ENCODE data around the gene RAB3IL1. TPM values are rescaled to one million over a fixed set of nuclear protein-coding genes. Genes with fewer than 3 reads are reported as not detected.

Gene RAB3IL1
- total RNA-seq, 6 donors from 2014 or later, result 4.4 to 20.7 (median 10.0) TPM

DNA sequence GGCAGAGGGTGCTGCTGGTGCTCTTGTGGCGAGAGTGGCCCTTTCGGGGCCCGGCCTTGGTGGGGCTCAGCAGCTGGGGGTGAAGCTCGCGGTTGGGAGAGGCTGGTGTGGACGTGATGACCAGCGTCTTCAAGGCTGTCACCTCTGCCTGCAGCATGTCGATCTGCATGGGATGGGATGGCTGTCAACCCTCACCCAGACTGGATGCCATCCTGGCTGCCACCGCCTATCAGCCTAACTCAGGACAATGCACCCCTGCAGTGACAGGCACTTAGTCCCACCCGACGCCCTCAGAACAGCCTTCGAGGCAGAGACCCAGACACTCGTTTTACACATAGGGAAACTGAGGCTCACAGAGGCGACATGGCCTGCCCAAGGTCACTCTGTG is 10.8 kb downstream of the RAB3IL1 start:
- Histone ChIP-seq H3K4me3 (no peak overlapping the region), H3K36me3 (peaks cover 0 to 20% (median 3%) of the 10 kb centered on the region in 4 donors), H3K9me3 (no peaks in the 10 kb centered on the region), H3K4me1 (peaks cover 0 to 3% (median 1%) of the 10 kb centered on the region in 4 donors), H3K27ac (no peak overlapping the region), H3K27me3 (no peaks in the 10 kb centered on the region)
- no peak for TF ChIP-seq POLR2AphosphoS5 (IDR thresholded peaks at IDR 0.05)
- no peak for TF ChIP-seq POLR2A (IDR thresholded peaks at IDR 0.05)
- TF ChIP-seq, protein P1, sequence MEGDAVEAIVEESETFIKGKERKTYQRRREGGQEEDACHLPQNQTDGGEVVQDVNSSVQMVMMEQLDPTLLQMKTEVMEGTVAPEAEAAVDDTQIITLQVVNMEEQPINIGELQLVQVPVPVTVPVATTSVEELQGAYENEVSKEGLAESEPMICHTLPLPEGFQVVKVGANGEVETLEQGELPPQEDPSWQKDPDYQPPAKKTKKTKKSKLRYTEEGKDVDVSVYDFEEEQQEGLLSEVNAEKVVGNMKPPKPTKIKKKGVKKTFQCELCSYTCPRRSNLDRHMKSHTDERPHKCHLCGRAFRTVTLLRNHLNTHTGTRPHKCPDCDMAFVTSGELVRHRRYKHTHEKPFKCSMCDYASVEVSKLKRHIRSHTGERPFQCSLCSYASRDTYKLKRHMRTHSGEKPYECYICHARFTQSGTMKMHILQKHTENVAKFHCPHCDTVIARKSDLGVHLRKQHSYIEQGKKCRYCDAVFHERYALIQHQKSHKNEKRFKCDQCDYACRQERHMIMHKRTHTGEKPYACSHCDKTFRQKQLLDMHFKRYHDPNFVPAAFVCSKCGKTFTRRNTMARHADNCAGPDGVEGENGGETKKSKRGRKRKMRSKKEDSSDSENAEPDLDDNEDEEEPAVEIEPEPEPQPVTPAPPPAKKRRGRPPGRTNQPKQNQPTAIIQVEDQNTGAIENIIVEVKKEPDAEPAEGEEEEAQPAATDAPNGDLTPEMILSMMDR (IDR thresholded peaks at IDR 0.05), result no peak
- TF ChIP-seq EP300 (IDR thresholded peaks at IDR 0.05), result no peak
- ATAC-seq (ENCODE audit: low FRiP score in 2 of 2) (no peak), DNase-seq (no peak)
- 82 to 89% methylated on average over 6 to 13 of the region's 14 CpGs for WGBS, 2 donors

DNA sequence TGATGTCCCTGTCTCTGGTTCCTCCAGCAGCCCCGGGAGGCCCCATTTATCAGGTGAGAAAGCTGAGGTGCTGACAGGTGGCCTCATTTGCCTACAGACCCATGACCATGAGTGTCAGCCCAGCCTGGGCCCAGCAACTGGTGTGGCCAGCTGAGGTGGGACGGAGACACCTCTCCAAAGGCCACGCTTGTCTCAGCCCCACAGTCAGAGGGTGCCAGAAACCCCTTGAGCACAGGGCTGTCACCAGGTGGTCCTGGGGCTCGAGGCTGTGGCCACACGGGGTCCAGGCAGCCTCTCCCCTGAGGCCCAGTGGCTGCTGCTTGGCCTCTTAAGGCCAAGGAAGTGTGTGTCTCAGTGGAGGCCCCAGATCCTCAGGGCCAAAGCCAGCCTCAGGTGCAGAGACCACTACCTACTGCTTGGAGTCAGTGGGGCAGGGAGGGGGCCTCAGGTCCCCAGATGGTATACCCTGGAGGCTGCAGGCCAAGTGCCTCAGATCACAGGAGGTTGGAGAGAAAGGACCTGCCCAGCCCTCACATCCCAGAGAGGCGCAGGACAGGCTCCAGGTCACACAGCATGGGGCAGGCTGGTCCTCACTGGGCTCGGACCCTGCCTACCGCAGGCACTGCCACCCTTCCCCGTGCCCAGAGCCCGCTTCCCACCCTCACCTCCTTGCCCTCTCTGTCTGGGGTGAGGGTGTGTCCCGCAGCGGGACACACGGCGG is 11.4 kb downstream of the RAB3IL1 start:
- Histone ChIP-seq H3K27me3 (no peaks in the 10 kb centered on the region), H3K4me1 (peaks cover 0 to 3% (median 0%) of the 10 kb centered on the region in 4 donors), H3K27ac (no peak overlapping the region), H3K36me3 (peaks cover 0 to 20% (median 3%) of the 10 kb centered on the region in 4 donors), H3K4me3 (no peak overlapping the region), H3K9me3 (no peaks in the 10 kb centered on the region)
- TF ChIP-seq POLR2AphosphoS5 (IDR thresholded peaks at IDR 0.05) (no peak), POLR2A (IDR thresholded peaks at IDR 0.05) (no peak), EP300 (IDR thresholded peaks at IDR 0.05) (no peak)
- TF ChIP-seq, protein P1 (IDR thresholded peaks at IDR 0.05), result no peak
- 83 to 93% methylated on average over 1 to 12 of the region's 14 CpGs for WGBS, 2 donors
- DNase-seq (no peak), ATAC-seq (ENCODE audit: low FRiP score in 2 of 2) (no peak)

DNA sequence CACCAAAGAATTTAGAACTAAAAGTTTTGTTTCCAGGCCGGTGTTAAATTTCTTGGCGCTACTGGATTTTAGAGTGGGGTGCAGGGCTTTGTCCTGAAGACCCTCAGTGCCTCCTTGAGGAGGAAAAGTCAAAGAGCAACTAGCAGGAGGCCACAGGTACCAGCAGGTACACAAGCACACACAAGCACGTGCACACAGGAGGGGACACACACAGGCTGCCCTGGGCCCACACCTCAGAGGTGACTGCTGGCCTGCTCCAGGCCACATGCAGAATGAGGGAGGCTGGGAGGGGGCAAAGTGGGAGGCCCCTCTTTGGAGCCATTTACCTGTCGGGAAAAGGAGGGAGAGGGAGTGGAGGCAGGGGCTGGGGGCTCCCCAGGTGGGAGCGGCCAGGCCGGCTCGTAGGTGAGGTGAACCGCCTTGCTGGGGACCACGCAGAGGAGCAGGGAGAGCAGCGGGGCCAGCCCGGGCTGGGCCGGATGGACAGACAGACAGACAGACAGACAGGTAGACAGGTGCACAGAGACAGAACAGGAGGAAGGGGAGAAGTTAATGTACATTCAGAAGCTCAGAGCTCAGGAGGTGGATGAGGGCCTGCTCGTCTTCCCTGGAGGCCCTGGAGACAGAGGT is 12.2 kb downstream of the RAB3IL1 start:
- no peak overlapping the region for H3K27ac ChIP-seq
- DNase-seq (peak in 1 of 2 donors; percentile 77), ATAC-seq (ENCODE audit: low FRiP score in 2 of 2) (no peak)
- H3K9me3 ChIP-seq, result no peaks in the 10 kb centered on the region
- no peak for TF ChIP-seq POLR2A (IDR thresholded peaks at IDR 0.05)
- TF ChIP-seq POLR2AphosphoS5 (IDR thresholded peaks at IDR 0.05), result no peak
- TF ChIP-seq, protein P1 (IDR thresholded peaks at IDR 0.05), result no peak
- TF ChIP-seq EP300 (IDR thresholded peaks at IDR 0.05), result no peak
- H3K36me3 ChIP-seq, result peaks cover 0 to 20% (median 3%) of the 10 kb centered on the region in 4 donors
- no peaks in the 10 kb centered on the region for H3K27me3 ChIP-seq
- H3K4me1 ChIP-seq, result peaks cover 0 to 3% (median 0%) of the 10 kb centered on the region in 4 donors
- WGBS, 2 donors, result 95 to 99% methylated on average over 13 of the region's 13 CpGs
- no peak overlapping the region for H3K4me3 ChIP-seq

DNA sequence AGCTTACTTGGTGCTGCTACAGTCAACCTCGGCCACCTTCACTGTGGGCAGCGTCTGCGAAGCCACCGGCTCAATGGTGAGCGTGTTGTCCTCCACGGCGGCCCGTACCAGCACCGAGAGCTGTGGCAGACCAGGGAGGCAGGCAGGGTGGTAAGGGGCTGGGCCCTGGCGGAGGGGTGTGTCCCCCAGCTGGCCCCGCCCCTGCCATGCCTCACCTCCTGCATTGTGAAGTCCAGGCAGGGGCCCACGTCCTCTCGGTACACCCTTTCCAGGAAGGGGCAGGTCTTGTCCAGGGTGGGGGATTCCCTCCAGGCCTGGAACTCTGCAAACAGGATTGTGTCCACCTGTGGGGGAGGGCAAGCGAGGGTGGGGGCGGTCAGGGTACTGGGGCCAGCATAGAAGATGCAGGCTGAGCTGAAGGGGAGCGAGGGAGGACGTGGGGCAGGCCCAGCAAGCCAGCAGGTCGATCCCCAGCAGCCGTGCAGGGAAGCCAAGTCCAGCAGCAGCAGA is 12.8 kb downstream of the RAB3IL1 start:
- WGBS, 2 donors, result 41 to 58% methylated on average over 4 to 18 of the region's 19 CpGs
- TF ChIP-seq POLR2AphosphoS5 (IDR thresholded peaks at IDR 0.05), result no peak
- TF ChIP-seq POLR2A (IDR thresholded peaks at IDR 0.05), result no peak
- H3K9me3 ChIP-seq, result no peaks in the 10 kb centered on the region
- H3K4me3 ChIP-seq, result peak overlapping the region in 1 of 4 donors; percentile 17
- peak; percentile 69 to 85 for DNase-seq
- H3K4me1 ChIP-seq, result peaks cover 0 to 3% (median 0%) of the 10 kb centered on the region in 4 donors
- H3K27ac ChIP-seq, result no peak overlapping the region
- H3K36me3 ChIP-seq, result peaks cover 0 to 20% (median 3%) of the 10 kb centered on the region in 4 donors
- H3K27me3 ChIP-seq, result no peaks in the 10 kb centered on the region
- ATAC-seq (ENCODE audit: low FRiP score in 2 of 2), result no peak

DNA sequence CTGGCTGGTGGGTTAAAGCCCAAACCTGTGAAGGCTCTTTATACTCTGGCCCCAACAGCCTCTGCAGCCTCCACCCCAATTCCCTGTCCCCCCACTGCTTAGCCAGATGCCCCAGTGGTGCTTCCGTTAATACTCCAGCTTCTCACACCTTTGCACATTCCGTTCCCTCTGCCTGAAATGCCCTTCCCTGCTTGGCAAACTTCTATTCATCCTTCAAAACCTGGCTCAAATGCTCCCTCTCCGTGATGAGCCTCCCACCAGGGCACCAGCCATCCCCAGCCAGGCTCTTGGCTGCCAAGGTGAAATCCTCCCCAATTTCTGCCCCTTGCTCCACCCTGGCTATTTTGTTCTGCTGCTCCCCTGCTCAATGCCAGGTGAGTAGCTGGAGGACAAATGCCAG is 13.5 kb downstream of the RAB3IL1 start:
- H3K27ac ChIP-seq, result no peak overlapping the region
- H3K36me3 ChIP-seq, result peaks cover 0 to 20% (median 3%) of the 10 kb centered on the region in 4 donors
- peaks cover 0 to 4% (median 0%) of the 10 kb centered on the region in 4 donors for H3K4me1 ChIP-seq
- H3K27me3 ChIP-seq, result no peaks in the 10 kb centered on the region
- TF ChIP-seq POLR2A (IDR thresholded peaks at IDR 0.05) (no peak), EP300 (IDR thresholded peaks at IDR 0.05) (no peak), POLR2AphosphoS5 (IDR thresholded peaks at IDR 0.05) (no peak)
- TF ChIP-seq, protein P1 (IDR thresholded peaks at IDR 0.05), result no peak
- WGBS, 2 donors, result 89 to 96% methylated on average over 3 of the region's 3 CpGs
- ATAC-seq (ENCODE audit: low FRiP score in 2 of 2) (no peak), DNase-seq (no peak)
- H3K9me3 ChIP-seq, result no peaks in the 10 kb centered on the region
- H3K4me3 ChIP-seq, result no peak overlapping the region
